K562 (cell line): ENCODE results near the gene C2CD2L. TPM values are rescaled to one million over a fixed set of nuclear protein-coding genes. Genes with fewer than 3 reads are reported as not detected.

Source experiments
- MTA2 ChIP-seq: fragments of 450-650 bp; IDR thresholded peaks from 2 replicates; pipeline ENCODE4 v1.6.1; 2016; ENCODE audit warnings: low read depth
- PATZ1 ChIP-seq: fragments of 250-450 bp; sonication (Bioruptor Pico); IDR thresholded peaks from 2 replicates; pipeline ENCODE4 v1.5.0; 2020; ENCODE audit warnings: mild to moderate bottlenecking, borderline replicate concordance
- POLR2B ChIP-seq: fragments of 450-650 bp; IDR thresholded peaks from 2 replicates; pipeline ENCODE4 v1.6.1; 2018; ENCODE audit warnings: low read depth; ENCODE audit not compliant: partially characterized antibody
- PPARD ChIP-seq: fragments of 250-450 bp; sonication (Bioruptor Pico); IDR thresholded peaks from 2 replicates; pipeline ENCODE4 v1.8.0; 2022; ENCODE audit warnings: inconsistent platforms, mild to moderate bottlenecking, moderate library complexity
- REST ChIP-seq, 2 experiments: fragments of 450-650 bp; formaldehyde crosslinking in 1 of 2; IDR thresholded peaks; 2 replicates each; pipeline versions ENCODE4 v1.4.0 to v1.6.1; 2014 to 2020; ENCODE audit warnings: mild to moderate bottlenecking in 2 of 2, borderline replicate concordance in 1 of 2, low read depth in 1 of 2
- ZC3H8 ChIP-seq: fragments of 450-650 bp; IDR thresholded peaks from 2 replicates; pipeline ENCODE4 v1.6.1; 2017
- polyA plus RNA-seq, 8 experiments: library from polyadenylated mRNA; depleted of rRNA in 4 of 8; stranded (reverse) in 5 of 8; unstranded in 3 of 8; fragments of >200 nt; fragmentation: Nextera tagmentation in 2 of 8; fragmentation: Illumina TruSeq in 1 of 8; extraction: Ambion mirVana in 2 of 8; extraction: Trizol in 1 of 8; gene quantifications; 2 replicates each; pipeline versions ENCODE4 v1.2.1 to v1.2.3, GENCODE V29; 2011 to 2014; ENCODE audit warnings: inconsistent platforms in 1 of 8, missing spikeins in 1 of 8
- total RNA-seq, 7 experiments: library from RNA; depleted of rRNA in 6 of 7; stranded (reverse); fragments of >200 nt in 6 of 7; fragmentation: Illumina TruSeq in 2 of 7; extraction: Trizol in 2 of 7; gene quantifications; 2 replicates each; pipeline versions ENCODE4 v1.2.1 to v1.2.3, GENCODE V29; 2011 to 2021; ENCODE audit warnings: low replicate concordance in 1 of 7
- TF ChIP-seq, protein P1 (sequence below), 2 experiments: fragments of 450-650 bp in 1 of 2; IDR thresholded peaks; 2 replicates each; pipeline ENCODE4 v1.6.1; 2011 to 2017; ENCODE audit warnings: low read depth in 2 of 2, antibody characterized with exemption in 1 of 2, borderline replicate concordance in 1 of 2, low read length in 1 of 2, mild to moderate bottlenecking in 1 of 2, mixed read lengths in 1 of 2; ENCODE audit not compliant: control insufficient read depth in 1 of 2

The C2CD2L gene
- total and polyA plus RNA-seq, 9 of the 15 experiments (the other 6 are each of a cell fraction or from before 2014, with no cell fraction given), result 0.66 to 41.2 (median 14.8) TPM

- TF ChIP-seq REST (IDR thresholded peaks at IDR 0.05; ENCODE audit: borderline replicate concordance) (no peak), REST (CRISPR knock-in tag; IDR thresholded peaks at IDR 0.05; ENCODE audit: low read depth) (0 out of 2 replicates have a peak, but pooled peaks have one; percentile 57), ZC3H8 (no peak), PATZ1 (CRISPR knock-in tag) (no peak), PPARD (CRISPR knock-in tag) (no peak), POLR2B (peak; percentile 85), MTA2 (no peak)
- TF ChIP-seq, protein P1, sequence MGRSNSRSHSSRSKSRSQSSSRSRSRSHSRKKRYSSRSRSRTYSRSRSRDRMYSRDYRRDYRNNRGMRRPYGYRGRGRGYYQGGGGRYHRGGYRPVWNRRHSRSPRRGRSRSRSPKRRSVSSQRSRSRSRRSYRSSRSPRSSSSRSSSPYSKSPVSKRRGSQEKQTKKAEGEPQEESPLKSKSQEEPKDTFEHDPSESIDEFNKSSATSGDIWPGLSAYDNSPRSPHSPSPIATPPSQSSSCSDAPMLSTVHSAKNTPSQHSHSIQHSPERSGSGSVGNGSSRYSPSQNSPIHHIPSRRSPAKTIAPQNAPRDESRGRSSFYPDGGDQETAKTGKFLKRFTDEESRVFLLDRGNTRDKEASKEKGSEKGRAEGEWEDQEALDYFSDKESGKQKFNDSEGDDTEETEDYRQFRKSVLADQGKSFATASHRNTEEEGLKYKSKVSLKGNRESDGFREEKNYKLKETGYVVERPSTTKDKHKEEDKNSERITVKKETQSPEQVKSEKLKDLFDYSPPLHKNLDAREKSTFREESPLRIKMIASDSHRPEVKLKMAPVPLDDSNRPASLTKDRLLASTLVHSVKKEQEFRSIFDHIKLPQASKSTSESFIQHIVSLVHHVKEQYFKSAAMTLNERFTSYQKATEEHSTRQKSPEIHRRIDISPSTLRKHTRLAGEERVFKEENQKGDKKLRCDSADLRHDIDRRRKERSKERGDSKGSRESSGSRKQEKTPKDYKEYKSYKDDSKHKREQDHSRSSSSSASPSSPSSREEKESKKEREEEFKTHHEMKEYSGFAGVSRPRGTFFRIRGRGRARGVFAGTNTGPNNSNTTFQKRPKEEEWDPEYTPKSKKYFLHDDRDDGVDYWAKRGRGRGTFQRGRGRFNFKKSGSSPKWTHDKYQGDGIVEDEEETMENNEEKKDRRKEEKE (IDR thresholded peaks at IDR 0.05; ENCODE audit: borderline replicate concordance in 1 of 2, control insufficient read depth in 1 of 2, low read depth in 2 of 2, low read length in 1 of 2), result no peak
Measured at GRCh38 chr11:119084663-119085436, 22.3 kb upstream of the C2CD2L start, which contains the start of gene HMBS (continued).
